COLO668 (cell line): ENCODE data around the gene NOX4.
"Not testable (repeated sequence)": the region's sequence is repeated elsewhere in the genome, so short reads cannot be mapped to it uniquely, and the experiment has no call there.

ENCODE experiments used
- DNase-seq: peaks from one replicate; lab custom pipeline; 2025; ENCODE audit not compliant: unreplicated experiment; lab: John Stamatoyannopoulos, UW

Gene NOX4

GRCh38 chr11:89309321-89309985 is 181.7 kb downstream of the NOX4 start:
- DNase-seq: not testable (repeated sequence)

GRCh38 chr11:89308272-89308671 is 182.9 kb downstream of the NOX4 start:
- not testable (repeated sequence) for DNase-seq

- not testable (repeated sequence) for DNase-seq
These were observed 188.1 kb downstream of the NOX4 start for GRCh38 chr11:89303029-89303428.

GRCh38 chr11:89295023-89295422 is 196.2 kb downstream of the NOX4 start:
- DNase-seq: not testable (repeated sequence)

- no peak for DNase-seq
These were observed 197.1 kb downstream of the NOX4 start for GRCh38 chr11:89293965-89294679.

- DNase-seq: not testable (repeated sequence)
These were observed 203.2 kb downstream of the NOX4 start for GRCh38 chr11:89288004-89288403.

- not testable (repeated sequence) for DNase-seq
These were observed 204.6 kb downstream of the NOX4 start for GRCh38 chr11:89286601-89287000.

GRCh38 chr11:89281032-89281677 is 210.0 kb downstream of the NOX4 start:
- not testable (repeated sequence) for DNase-seq

- DNase-seq: no peak
These were observed 212.0 kb downstream of the NOX4 start for GRCh38 chr11:89279176-89279575.

GRCh38 chr11:89275966-89276365 is 215.2 kb downstream of the NOX4 start:
- DNase-seq: no peak
